Measurements from ENCODE around the gene C4orf50. TPM values are rescaled to one million over a fixed set of nuclear protein-coding genes. Genes with fewer than 3 reads are reported as not detected.

C4orf50 gene
- total and polyA plus RNA-seq, 2 of the 8 experiments (the other 6 are each of a cell fraction or from before 2014, with no cell fraction given) = 0.08 to 0.22 TPM

DNA sequence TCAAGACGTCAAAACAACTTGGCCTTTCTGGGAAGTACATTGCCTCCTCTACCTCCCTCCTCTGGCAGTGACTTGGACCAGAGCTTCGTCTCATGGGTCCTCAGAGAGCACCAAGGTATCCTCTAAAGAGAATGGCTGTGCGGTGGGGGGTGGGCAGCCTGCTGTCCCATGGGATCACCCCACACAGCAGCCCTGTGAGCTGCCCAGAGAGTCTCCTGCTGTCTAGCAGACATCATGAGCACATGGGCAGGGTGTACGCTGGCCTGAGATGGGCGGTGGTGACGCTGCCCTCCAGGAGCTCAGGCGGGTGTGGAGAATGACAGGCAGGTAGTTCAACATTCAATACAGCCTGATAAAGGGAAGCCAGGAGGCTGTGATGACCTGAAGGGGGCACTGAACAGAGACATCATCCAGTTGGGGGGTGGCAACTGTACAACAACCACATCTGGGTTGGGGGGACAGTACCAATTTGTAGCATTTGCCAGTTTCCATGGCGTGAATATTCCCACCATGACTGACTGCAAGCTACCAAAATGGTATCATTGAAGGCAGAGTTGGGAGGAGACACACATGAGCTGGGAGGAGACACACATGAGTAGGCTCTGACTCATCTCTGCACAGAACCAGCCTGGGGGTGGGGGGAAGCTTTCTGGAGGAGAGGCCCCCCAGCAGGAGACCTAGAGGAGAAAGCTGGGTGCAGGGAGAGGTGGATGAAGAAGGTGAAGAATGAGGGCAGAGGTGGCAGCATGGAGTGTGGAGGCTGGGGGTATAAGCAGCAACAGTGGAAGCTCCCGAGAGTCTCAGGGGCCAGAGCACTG, 35.9 kb downstream of the C4orf50 start:
- no peak overlapping the region for H3K23ac ChIP-seq (ENCODE audit: insufficient read length)
- H2AK5ac ChIP-seq (ENCODE audit: low read depth, low read length) = no peak overlapping the region
- H3K79me1 ChIP-seq (ENCODE audit: low read depth, low read length) = no peaks in the 10 kb centered on the region
- no peak overlapping the region for H2BK5ac ChIP-seq (ENCODE audit: low read depth, low read length)
- H3K9me3 ChIP-seq (ENCODE audit: insufficient read depth in 2 of 2, low read depth in 1 of 2, low read length in 1 of 2) = peaks cover 5 to 10% of the 10 kb centered on the region in 2 experiments; a peak in 3 of 4 replicates
- DNase-seq (ENCODE audit: low read depth in 1 of 2, low spot score in 2 of 2) = no peak
- no peak overlapping the region for H2BK20ac ChIP-seq (ENCODE audit: low read length)
- no peak overlapping the region for H3K56ac ChIP-seq (replicated peaks; ENCODE audit: insufficient read length, low read depth, low read length)
- H3K4me2 ChIP-seq (ENCODE audit: insufficient read depth in 1 of 2, low read depth in 2 of 2, low read length in 2 of 2) = no peak overlapping the region
- no peaks in the 10 kb centered on the region for H3K27me3 ChIP-seq (replicated peaks in 1 of 4; ENCODE audit: control insufficient read depth in 3 of 4, extremely low read depth in 1 of 4, insufficient read depth in 3 of 4, low read length in 3 of 4)
- TF ChIP-seq MAFK (IDR thresholded peaks at IDR 0.05; ENCODE audit: low read depth, low read length) (no peak), CHD2 (IDR thresholded peaks at IDR 0.05; ENCODE audit: low read length) (no peak), CHD1 (IDR thresholded peaks at IDR 0.05; ENCODE audit: low read depth, low read length) (no peak), KDM5A (IDR thresholded peaks at IDR 0.05; ENCODE audit: low read length) (no peak)
- TF ChIP-seq, protein P1, sequence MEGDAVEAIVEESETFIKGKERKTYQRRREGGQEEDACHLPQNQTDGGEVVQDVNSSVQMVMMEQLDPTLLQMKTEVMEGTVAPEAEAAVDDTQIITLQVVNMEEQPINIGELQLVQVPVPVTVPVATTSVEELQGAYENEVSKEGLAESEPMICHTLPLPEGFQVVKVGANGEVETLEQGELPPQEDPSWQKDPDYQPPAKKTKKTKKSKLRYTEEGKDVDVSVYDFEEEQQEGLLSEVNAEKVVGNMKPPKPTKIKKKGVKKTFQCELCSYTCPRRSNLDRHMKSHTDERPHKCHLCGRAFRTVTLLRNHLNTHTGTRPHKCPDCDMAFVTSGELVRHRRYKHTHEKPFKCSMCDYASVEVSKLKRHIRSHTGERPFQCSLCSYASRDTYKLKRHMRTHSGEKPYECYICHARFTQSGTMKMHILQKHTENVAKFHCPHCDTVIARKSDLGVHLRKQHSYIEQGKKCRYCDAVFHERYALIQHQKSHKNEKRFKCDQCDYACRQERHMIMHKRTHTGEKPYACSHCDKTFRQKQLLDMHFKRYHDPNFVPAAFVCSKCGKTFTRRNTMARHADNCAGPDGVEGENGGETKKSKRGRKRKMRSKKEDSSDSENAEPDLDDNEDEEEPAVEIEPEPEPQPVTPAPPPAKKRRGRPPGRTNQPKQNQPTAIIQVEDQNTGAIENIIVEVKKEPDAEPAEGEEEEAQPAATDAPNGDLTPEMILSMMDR (IDR thresholded peaks at IDR 0.05; ENCODE audit: control extremely low read depth in 1 of 3, insufficient read depth in 1 of 3, low read depth in 1 of 3, low read length in 3 of 3) = peak in 1 of 3 experiments; percentile 19; a peak in 1 of 4 replicates
- no peaks in the 10 kb centered on the region for H4K20me1 ChIP-seq (replicated peaks in 1 of 2; ENCODE audit: control insufficient read depth in 1 of 2, insufficient read depth in 2 of 2, low read length in 2 of 2)
- H3K27ac ChIP-seq (ENCODE audit: low read depth, low read length) = no peak overlapping the region
- H3K9ac ChIP-seq (replicated peaks in 1 of 4; ENCODE audit: extremely low read depth in 1 of 4, low read depth in 3 of 4, low read length in 3 of 4) = no peak overlapping the region
- no peaks in the 10 kb centered on the region for H3K23me2 ChIP-seq (ENCODE audit: low read depth, low read length)
- H3K14ac ChIP-seq (ENCODE audit: insufficient read length) = no peak overlapping the region
- no peaks in the 10 kb centered on the region for H3K79me2 ChIP-seq (ENCODE audit: control insufficient read depth in 1 of 2, insufficient read depth in 2 of 2, low read length in 2 of 2)
- H2BK15ac ChIP-seq (ENCODE audit: low read length) = no peak overlapping the region
- H4K8ac ChIP-seq (ENCODE audit: extremely low read depth, insufficient read depth, low read length) = no peak overlapping the region
- no peak overlapping the region for H4K91ac ChIP-seq (replicated peaks; ENCODE audit: insufficient read length, low read length)
- CTCF ChIA-PET (ENCODE audit: partially characterized antibody) = interaction anchor here (0.6 to 8.9 kb wide), 22 partner anchors 10 to 348 kb away, joined by 3 to 110 read pairs (median 4); no protein-coding TSS in a partner anchor
- H3K4ac ChIP-seq (replicated peaks; ENCODE audit: insufficient read length, low read depth, low read length) = no peak overlapping the region
- FAIRE-seq = no peak
- POLR2A ChIA-PET (ENCODE audit: partially characterized antibody) = interaction anchor here (1.7 kb wide), 1 partner anchor 10 kb away, joined by 3 read pairs; no protein-coding TSS in a partner anchor
- no peak overlapping the region for H4K5ac ChIP-seq (ENCODE audit: insufficient read length, low read depth, low read length)
- H2BK12ac ChIP-seq (ENCODE audit: low read depth, low read length) = no peak overlapping the region
- H2BK120ac ChIP-seq (replicated peaks; ENCODE audit: low read depth, low read length) = no peak overlapping the region
- H3K18ac ChIP-seq (ENCODE audit: extremely low read depth, low read length) = no peak overlapping the region
- no peaks in the 10 kb centered on the region for H3K36me3 ChIP-seq (ENCODE audit: control insufficient read depth in 2 of 4, insufficient read depth in 4 of 4, low read length in 3 of 4)
- H2AFZ ChIP-seq (ENCODE audit: low read length) = no peak overlapping the region
- 83% methylated on average over 9 of the region's 9 CpGs; no CpG with 5 or more reads in 1 of the 2 experiments for WGBS, 2 experiments (ENCODE audit: extremely low coverage in 1 of 2, insufficient coverage in 1 of 2, insufficient read length in 1 of 2, insufficient replicate concordance in 2 of 2, low coverage in 1 of 2, low lambda C conversion rate in 2 of 2, missing lambda C conversion rate in 1 of 2)
- H3K4me3 ChIP-seq (ENCODE audit: extremely low read depth in 1 of 4, insufficient read depth in 2 of 4, low read depth in 3 of 4, low read length in 4 of 4) = no peak overlapping the region
- H3K4me1 ChIP-seq (replicated peaks in 1 of 4; ENCODE audit: control insufficient read depth in 3 of 4, insufficient read depth in 4 of 4, low read length in 3 of 4) = no peaks in the 10 kb centered on the region

Measured in H1 (cell line).